GM23338 (cell line): Measurements from ENCODE around the gene CRYGA. TPM values are rescaled to one million over a fixed set of nuclear protein-coding genes. Genes with fewer than 3 reads are reported as not detected.

ENCODE experiments used
- ATAC-seq: fragments of 200-7000 bp; cut with Tn5 transposase; 3 replicates; pipeline ENCODE4 v1.9.1; 2020
- DNase-seq: peaks from one replicate; pipeline ENCODE4 v3.0.0-alpha.2; 2015; ENCODE audit warnings: low spot score
- H2AFZ ChIP-seq: fragments of 200-600 bp; sonication (generic); 2 replicates; pipeline ENCODE4 v1.8.0; 2016; ENCODE audit warnings: antibody characterized with exemption, mild to moderate bottlenecking, moderate library complexity
- H3F3A ChIP-seq: fragments of 200-600 bp; sonication (generic); replicated peaks from 2 replicates; pipeline ENCODE4 v1.8.0; 2017; ENCODE audit warnings: antibody characterized with exemption, mixed run types, low read depth
- H3K27ac ChIP-seq: fragments of 200-600 bp; sonication (generic); 2 replicates; pipeline ENCODE4 v1.6.1; 2016; ENCODE audit warnings: low read depth
- H3K27me3 ChIP-seq: fragments of 200-600 bp; sonication (generic); 2 replicates; pipeline ENCODE4 v1.8.0; 2016; ENCODE audit warnings: mild to moderate bottlenecking, mixed run types, moderate library complexity; ENCODE audit not compliant: insufficient read depth
- H3K36me3 ChIP-seq: fragments of 200-600 bp; sonication (generic); 2 replicates; pipeline ENCODE4 v1.8.0; 2016; ENCODE audit warnings: mild to moderate bottlenecking; ENCODE audit not compliant: insufficient read depth
- H3K4me1 ChIP-seq: fragments of 200-600 bp; sonication (generic); 2 replicates; pipeline ENCODE4 v1.8.0; 2016; ENCODE audit warnings: mild to moderate bottlenecking, moderate library complexity; ENCODE audit not compliant: insufficient read depth
- H3K4me2 ChIP-seq: fragments of 200-600 bp; sonication (generic); 2 replicates; pipeline ENCODE4 v1.7.1; 2017; ENCODE audit warnings: mixed run types
- H3K4me3 ChIP-seq: fragments of 200-600 bp; sonication (generic); 2 replicates; pipeline ENCODE4 v1.6.1; 2016; ENCODE audit warnings: mixed run types
- H3K79me2 ChIP-seq: fragments of 200-600 bp; sonication (generic); replicated peaks from 2 replicates; pipeline ENCODE4 v1.8.0; 2017; ENCODE audit warnings: mild to moderate bottlenecking; ENCODE audit not compliant: insufficient read depth
- H3K9me2 ChIP-seq: fragments of 200-600 bp; sonication (generic); 2 replicates; pipeline ENCODE4 v1.8.0; 2017; ENCODE audit not compliant: insufficient read depth
- H4K20me1 ChIP-seq: fragments of 200-600 bp; sonication (generic); replicated peaks from 2 replicates; pipeline ENCODE4 v1.8.0; 2017; ENCODE audit warnings: mild to moderate bottlenecking; ENCODE audit not compliant: insufficient read depth
- H3K27ac Mint-ChIP-seq: 2 replicates; pipeline ENCODE4 v1.8.0; 2020; ENCODE audit warnings: inconsistent platforms, mild to moderate bottlenecking, moderate library complexity, mixed read lengths
- H3K27me3 Mint-ChIP-seq: 3 replicates; pipeline ENCODE4 v1.8.0; 2022; ENCODE audit warnings: low read depth, mild to moderate bottlenecking, moderate library complexity, mixed read lengths, inconsistent platforms; ENCODE audit not compliant: insufficient read depth, poor library complexity
- H3K36me3 Mint-ChIP-seq: 3 replicates; pipeline ENCODE4 v1.8.0; 2021; ENCODE audit warnings: low read depth, mild to moderate bottlenecking, inconsistent platforms, moderate library complexity, mixed read lengths
- H3K4me1 Mint-ChIP-seq: 3 replicates; pipeline ENCODE4 v1.8.0; 2020; ENCODE audit warnings: mild to moderate bottlenecking, inconsistent platforms, mixed read lengths
- H3K4me3 Mint-ChIP-seq: 3 replicates; pipeline ENCODE4 v1.8.0; 2021; ENCODE audit warnings: moderate library complexity, mild to moderate bottlenecking, inconsistent platforms, mixed read lengths
- H3K9me3 Mint-ChIP-seq: 3 replicates; pipeline ENCODE4 v1.8.0; 2020; ENCODE audit warnings: moderate library complexity, mild to moderate bottlenecking, inconsistent platforms, mixed read lengths
- CREB1 ChIP-seq: fragments of 250-450 bp; sonication (Bioruptor Pico); IDR thresholded peaks from 2 replicates; pipeline ENCODE4 v1.5.0; 2020; ENCODE audit warnings: low read depth, mild to moderate bottlenecking, moderate library complexity
- EZH2 ChIP-seq: fragments of 200-600 bp; sonication (generic); IDR thresholded peaks from one replicate; pipeline ENCODE4 v1.8.0; 2017; ENCODE audit warnings: antibody characterized with exemption, mild to moderate bottlenecking, low read depth; ENCODE audit not compliant: unreplicated experiment
- EZH2phosphoT487 ChIP-seq: fragments of 200-600 bp; sonication (generic); IDR thresholded peaks from one replicate; pipeline ENCODE4 v1.8.1; 2018; ENCODE audit warnings: antibody characterized with exemption; ENCODE audit not compliant: unreplicated experiment
- JUNB ChIP-seq: IDR thresholded peaks from one replicate; pipeline ENCODE4 v1.6.1; 2016; ENCODE audit warnings: antibody characterized with exemption; ENCODE audit not compliant: unreplicated experiment
- NANOG ChIP-seq: IDR thresholded peaks from 2 replicates; pipeline ENCODE4 v1.6.1; 2016; ENCODE audit warnings: antibody characterized with exemption, borderline replicate concordance
- POLR2AphosphoS5 ChIP-seq: IDR thresholded peaks from 2 replicates; pipeline ENCODE4 v1.6.1; 2016; ENCODE audit warnings: antibody characterized with exemption, low read depth
- STAT1 ChIP-seq: IDR thresholded peaks from one replicate; pipeline ENCODE4 v1.6.1; 2016; ENCODE audit warnings: antibody characterized with exemption; ENCODE audit not compliant: unreplicated experiment
- ZNF114 ChIP-seq: fragments of 250-450 bp; sonication (Bioruptor Pico); IDR thresholded peaks from 2 replicates; pipeline ENCODE4 v1.5.0; 2020; ENCODE audit warnings: mild to moderate bottlenecking, moderate library complexity
- ZNF331 ChIP-seq: fragments of 250-450 bp; sonication (Bioruptor Pico); IDR thresholded peaks from 2 replicates; pipeline ENCODE4 v1.5.0; 2020; ENCODE audit warnings: low read depth, mild to moderate bottlenecking, moderate library complexity
- polyA plus RNA-seq: library from polyadenylated mRNA; unstranded; fragments of >200 nt; fragmentation: Nextera tagmentation; extraction: Ambion mirVana; gene quantifications from 2 replicates; pipeline ENCODE4 v1.2.1, GENCODE V29; 2016
- total RNA-seq: library from RNA; depleted of rRNA; stranded (reverse); fragments of >200 nt; shearing (Covaris generic); gene quantifications from 2 replicates; pipeline ENCODE4 v1.2.3, GENCODE V29; 2014
- TF ChIP-seq, protein P1 (sequence below): IDR thresholded peaks from 2 replicates; pipeline ENCODE4 v1.6.1; 2016; ENCODE audit warnings: antibody characterized with exemption
- TF ChIP-seq, protein P2 (sequence below): fragments of 250-450 bp; sonication (Bioruptor Pico); IDR thresholded peaks from 2 replicates; pipeline ENCODE4 v1.5.0; 2020; ENCODE audit warnings: mild to moderate bottlenecking, moderate library complexity
- TF ChIP-seq, protein P3 (sequence below), 2 experiments: fragments of 200-600 bp in 1 of 2; sonication (generic) in 1 of 2; conservative IDR thresholded peaks; 2 replicates each; pipeline versions ENCODE4 v1.5.1 to v1.6.1; 2016 to 2017; ENCODE audit warnings: antibody characterized with exemption in 2 of 2, low read depth in 2 of 2, mild to moderate bottlenecking in 2 of 2, moderate library complexity in 1 of 2

Gene CRYGA
- total and polyA plus RNA-seq, 2 experiments from 2014 or later = not detected

DNA sequence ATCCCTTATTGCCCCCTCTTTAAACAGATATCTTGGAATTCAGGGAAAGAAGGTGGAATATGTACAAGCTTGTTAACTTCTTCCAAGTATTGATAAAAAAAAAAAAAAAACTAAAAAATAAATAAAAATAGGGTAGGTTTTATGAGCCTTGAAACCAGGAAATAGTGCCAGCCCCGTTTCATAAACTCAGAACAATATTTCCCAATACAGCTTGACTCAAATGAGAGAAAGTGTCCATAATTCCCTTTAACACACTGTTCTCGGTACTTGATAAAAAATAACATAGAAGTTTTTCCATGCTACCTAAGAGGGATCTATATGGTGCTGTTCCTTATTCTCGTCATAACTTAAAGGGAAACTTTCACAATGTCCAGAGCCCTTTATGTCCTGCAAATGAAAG, 44.4 kb upstream of the CRYGA start:
- H3K27me3 Mint-ChIP-seq = no peaks in the 10 kb centered on the region
- Histone ChIP-seq H3K27ac (no peak overlapping the region), H2AFZ (no peak overlapping the region; the same call in 1 of the 2 replicates), H3K79me2 (no peaks in the 10 kb centered on the region), H3K4me3 (no peak overlapping the region), H3K4me1 (no peaks in the 10 kb centered on the region), H3F3A (no peaks in the 10 kb centered on the region), H3K9me2 (no peaks in the 10 kb centered on the region; the same call in 1 of the 2 replicates), H3K4me2 (no peak overlapping the region), H4K20me1 (no peaks in the 10 kb centered on the region), H3K27me3 (no peaks in the 10 kb centered on the region), H3K36me3 (no peaks in the 10 kb centered on the region)
- no peak overlapping the region for H3K4me3 Mint-ChIP-seq
- TF ChIP-seq NANOG (no peak), CREB1 (CRISPR knock-in tag) (no peak), POLR2AphosphoS5 (no peak), EZH2 (no peak)
- TF ChIP-seq, protein P1, sequence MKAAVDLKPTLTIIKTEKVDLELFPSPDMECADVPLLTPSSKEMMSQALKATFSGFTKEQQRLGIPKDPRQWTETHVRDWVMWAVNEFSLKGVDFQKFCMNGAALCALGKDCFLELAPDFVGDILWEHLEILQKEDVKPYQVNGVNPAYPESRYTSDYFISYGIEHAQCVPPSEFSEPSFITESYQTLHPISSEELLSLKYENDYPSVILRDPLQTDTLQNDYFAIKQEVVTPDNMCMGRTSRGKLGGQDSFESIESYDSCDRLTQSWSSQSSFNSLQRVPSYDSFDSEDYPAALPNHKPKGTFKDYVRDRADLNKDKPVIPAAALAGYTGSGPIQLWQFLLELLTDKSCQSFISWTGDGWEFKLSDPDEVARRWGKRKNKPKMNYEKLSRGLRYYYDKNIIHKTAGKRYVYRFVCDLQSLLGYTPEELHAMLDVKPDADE = no peak
- H3K4me1 Mint-ChIP-seq = no peaks in the 10 kb centered on the region
- no peaks in the 10 kb centered on the region for H3K36me3 Mint-ChIP-seq
- no peak overlapping the region for H3K27ac Mint-ChIP-seq
- DNase-seq (no peak), ATAC-seq (no peak)
- no peaks in the 10 kb centered on the region for H3K9me3 Mint-ChIP-seq

DNA sequence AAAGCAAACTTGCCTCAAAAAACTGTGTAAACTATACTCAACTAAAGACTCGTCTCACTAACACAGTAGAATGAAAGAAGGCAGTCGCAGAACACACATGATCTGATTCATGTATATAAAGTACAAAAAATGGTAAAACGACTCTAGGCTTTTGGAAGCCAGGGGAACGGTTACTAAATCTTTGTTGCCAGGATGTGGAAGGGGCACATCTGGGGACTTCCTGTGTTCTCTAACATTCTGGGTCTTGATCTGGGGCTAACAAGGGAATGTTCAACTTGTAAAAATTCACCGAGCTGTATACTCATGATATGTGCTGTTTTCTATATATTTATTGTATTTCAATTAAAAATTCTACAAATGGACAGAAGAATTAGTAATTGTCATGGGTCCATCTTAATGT, 40.8 kb upstream of the CRYGA start:
- Mint-ChIP-seq H3K4me1 (no peaks in the 10 kb centered on the region), H3K36me3 (no peaks in the 10 kb centered on the region), H3K27ac (no peak overlapping the region), H3K27me3 (peaks cover 2% of the 10 kb centered on the region), H3K4me3 (no peak overlapping the region), H3K9me3 (no peaks in the 10 kb centered on the region)
- no peak overlapping the region for H3K4me3 ChIP-seq
- H3K36me3 ChIP-seq = no peaks in the 10 kb centered on the region
- H3K4me1 ChIP-seq = no peaks in the 10 kb centered on the region
- H2AFZ ChIP-seq = peak overlapping the region; percentile 77; the same call in 1 of the 2 replicates
- H3K79me2 ChIP-seq = no peaks in the 10 kb centered on the region
- H4K20me1 ChIP-seq = no peaks in the 10 kb centered on the region
- no peaks in the 10 kb centered on the region for H3F3A ChIP-seq
- no peak for ATAC-seq
- no peak for DNase-seq
- no peaks in the 10 kb centered on the region; the same call in 1 of the 2 replicates for H3K9me2 ChIP-seq
- no peak overlapping the region for H3K27ac ChIP-seq
- H3K27me3 ChIP-seq = no peaks in the 10 kb centered on the region
- H3K4me2 ChIP-seq = no peak overlapping the region
- TF ChIP-seq EZH2phosphoT487 (no peak), CREB1 (CRISPR knock-in tag) (no peak), JUNB (no peak), STAT1 (no peak), NANOG (no peak), ZNF331 (CRISPR knock-in tag) (no peak), ZNF114 (CRISPR knock-in tag) (no peak), POLR2AphosphoS5 (no peak), EZH2 (no peak)
- TF ChIP-seq, protein P2, sequence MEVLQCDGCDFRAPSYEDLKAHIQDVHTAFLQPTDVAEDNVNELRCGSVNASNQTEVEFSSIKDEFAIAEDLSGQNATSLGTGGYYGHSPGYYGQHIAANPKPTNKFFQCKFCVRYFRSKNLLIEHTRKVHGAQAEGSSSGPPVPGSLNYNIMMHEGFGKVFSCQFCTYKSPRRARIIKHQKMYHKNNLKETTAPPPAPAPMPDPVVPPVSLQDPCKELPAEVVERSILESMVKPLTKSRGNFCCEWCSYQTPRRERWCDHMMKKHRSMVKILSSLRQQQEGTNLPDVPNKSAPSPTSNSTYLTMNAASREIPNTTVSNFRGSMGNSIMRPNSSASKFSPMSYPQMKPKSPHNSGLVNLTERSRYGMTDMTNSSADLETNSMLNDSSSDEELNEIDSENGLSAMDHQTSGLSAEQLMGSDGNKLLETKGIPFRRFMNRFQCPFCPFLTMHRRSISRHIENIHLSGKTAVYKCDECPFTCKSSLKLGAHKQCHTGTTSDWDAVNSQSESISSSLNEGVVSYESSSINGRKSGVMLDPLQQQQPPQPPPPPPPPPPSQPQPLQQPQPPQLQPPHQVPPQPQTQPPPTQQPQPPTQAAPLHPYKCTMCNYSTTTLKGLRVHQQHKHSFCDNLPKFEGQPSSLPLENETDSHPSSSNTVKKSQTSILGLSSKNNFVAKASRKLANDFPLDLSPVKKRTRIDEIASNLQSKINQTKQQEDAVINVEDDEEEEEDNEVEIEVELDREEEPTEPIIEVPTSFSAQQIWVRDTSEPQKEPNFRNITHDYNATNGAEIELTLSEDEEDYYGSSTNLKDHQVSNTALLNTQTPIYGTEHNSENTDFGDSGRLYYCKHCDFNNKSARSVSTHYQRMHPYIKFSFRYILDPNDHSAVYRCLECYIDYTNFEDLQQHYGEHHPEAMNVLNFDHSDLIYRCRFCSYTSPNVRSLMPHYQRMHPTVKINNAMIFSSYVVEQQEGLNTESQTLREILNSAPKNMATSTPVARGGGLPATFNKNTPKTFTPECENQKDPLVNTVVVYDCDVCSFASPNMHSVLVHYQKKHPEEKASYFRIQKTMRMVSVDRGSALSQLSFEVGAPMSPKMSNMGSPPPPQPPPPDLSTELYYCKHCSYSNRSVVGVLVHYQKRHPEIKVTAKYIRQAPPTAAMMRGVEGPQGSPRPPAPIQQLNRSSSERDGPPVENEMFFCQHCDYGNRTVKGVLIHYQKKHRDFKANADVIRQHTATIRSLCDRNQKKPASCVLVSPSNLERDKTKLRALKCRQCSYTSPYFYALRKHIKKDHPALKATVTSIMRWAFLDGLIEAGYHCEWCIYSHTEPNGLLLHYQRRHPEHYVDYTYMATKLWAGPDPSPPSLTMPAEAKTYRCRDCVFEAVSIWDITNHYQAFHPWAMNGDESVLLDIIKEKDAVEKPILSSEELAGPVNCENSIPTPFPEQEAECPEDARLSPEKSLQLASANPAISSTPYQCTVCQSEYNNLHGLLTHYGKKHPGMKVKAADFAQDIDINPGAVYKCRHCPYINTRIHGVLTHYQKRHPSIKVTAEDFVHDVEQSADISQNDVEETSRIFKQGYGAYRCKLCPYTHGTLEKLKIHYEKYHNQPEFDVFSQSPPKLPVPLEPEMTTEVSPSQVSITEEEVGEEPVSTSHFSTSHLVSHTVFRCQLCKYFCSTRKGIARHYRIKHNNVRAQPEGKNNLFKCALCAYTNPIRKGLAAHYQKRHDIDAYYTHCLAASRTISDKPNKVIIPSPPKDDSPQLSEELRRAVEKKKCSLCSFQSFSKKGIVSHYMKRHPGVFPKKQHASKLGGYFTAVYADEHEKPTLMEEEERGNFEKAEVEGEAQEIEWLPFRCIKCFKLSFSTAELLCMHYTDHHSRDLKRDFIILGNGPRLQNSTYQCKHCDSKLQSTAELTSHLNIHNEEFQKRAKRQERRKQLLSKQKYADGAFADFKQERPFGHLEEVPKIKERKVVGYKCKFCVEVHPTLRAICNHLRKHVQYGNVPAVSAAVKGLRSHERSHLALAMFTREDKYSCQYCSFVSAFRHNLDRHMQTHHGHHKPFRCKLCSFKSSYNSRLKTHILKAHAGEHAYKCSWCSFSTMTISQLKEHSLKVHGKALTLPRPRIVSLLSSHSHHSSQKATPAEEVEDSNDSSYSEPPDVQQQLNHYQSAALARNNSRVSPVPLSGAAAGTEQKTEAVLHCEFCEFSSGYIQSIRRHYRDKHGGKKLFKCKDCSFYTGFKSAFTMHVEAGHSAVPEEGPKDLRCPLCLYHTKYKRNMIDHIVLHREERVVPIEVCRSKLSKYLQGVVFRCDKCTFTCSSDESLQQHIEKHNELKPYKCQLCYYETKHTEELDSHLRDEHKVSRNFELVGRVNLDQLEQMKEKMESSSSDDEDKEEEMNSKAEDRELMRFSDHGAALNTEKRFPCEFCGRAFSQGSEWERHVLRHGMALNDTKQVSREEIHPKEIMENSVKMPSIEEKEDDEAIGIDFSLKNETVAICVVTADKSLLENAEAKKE (CRISPR knock-in tag) = no peak
- TF ChIP-seq, protein P1 = no peak
- TF ChIP-seq, protein P3, sequence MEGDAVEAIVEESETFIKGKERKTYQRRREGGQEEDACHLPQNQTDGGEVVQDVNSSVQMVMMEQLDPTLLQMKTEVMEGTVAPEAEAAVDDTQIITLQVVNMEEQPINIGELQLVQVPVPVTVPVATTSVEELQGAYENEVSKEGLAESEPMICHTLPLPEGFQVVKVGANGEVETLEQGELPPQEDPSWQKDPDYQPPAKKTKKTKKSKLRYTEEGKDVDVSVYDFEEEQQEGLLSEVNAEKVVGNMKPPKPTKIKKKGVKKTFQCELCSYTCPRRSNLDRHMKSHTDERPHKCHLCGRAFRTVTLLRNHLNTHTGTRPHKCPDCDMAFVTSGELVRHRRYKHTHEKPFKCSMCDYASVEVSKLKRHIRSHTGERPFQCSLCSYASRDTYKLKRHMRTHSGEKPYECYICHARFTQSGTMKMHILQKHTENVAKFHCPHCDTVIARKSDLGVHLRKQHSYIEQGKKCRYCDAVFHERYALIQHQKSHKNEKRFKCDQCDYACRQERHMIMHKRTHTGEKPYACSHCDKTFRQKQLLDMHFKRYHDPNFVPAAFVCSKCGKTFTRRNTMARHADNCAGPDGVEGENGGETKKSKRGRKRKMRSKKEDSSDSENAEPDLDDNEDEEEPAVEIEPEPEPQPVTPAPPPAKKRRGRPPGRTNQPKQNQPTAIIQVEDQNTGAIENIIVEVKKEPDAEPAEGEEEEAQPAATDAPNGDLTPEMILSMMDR (conservative IDR thresholded peaks at IDR 0.05; ENCODE audit: low read depth in 2 of 2) = no peak
